HCT116 (cell line): ENCODE data around the gene A3GALT2. TPM values are rescaled to one million over a fixed set of nuclear protein-coding genes. Genes with fewer than 3 reads are reported as not detected.

Experiments
- ATAC-seq: fragments of 200-7000 bp; cut with Tn5 transposase; 2 replicates; pipeline ENCODE4 v1.9.1; 2020; ENCODE audit warnings: mild to moderate bottlenecking, moderate library complexity
- BruUV-seq: library from RNA; stranded (reverse); fragments of 400-500 nt; replicated peaks from 2 replicates; lab custom pipeline; 2021; lab: Mats Ljungman, UMichigan
- CTCF ChIA-PET: fragments of 300-600 bp; sonication (Branson Sonifier 250); formaldehyde crosslinking; loops from one replicate; lab custom pipeline; 2021; ENCODE audit warnings: antibody characterized with exemption; lab: Charles Lee
- POLR2A ChIA-PET: fragments of 300-600, 350-600 bp; sonication (Branson Sonifier 250); formaldehyde crosslinking; loops from one replicate; lab custom pipeline; 2021; ENCODE audit warnings: antibody characterized with exemption; lab: Charles Lee
- RAD21 ChIA-PET, 2 experiments: fragments of 300-600 bp; sonication (Branson Sonifier 250); formaldehyde crosslinking; loops; one replicate each; lab custom pipeline; 2023; ENCODE audit warnings: low total read pairs in 2 of 2; ENCODE audit not compliant: uncharacterized antibody in 2 of 2, unreplicated experiment in 2 of 2, low non-redundant PET in 1 of 2; lab: Charles Lee
- DNase-seq: peaks from one replicate; pipeline ENCODE4 v3.0.0-alpha.2; 2010; ENCODE audit warnings: low read depth, low spot score
- H2AFZ ChIP-seq: fragments of 200-600 bp; shearing (Covaris generic), sonication (generic); 2 replicates; pipeline ENCODE4 v1.6.1; 2017; ENCODE audit warnings: low read depth, mixed run types, mixed read lengths, antibody characterized with exemption, low read length; ENCODE audit not compliant: poor library complexity, severe bottlenecking
- H3K27ac ChIP-seq: 2 replicates; pipeline ENCODE4 v1.5.1; 2012; ENCODE audit warnings: low read depth, low read length
- H3K27me3 ChIP-seq: fragments of 200-600 bp; sonication (generic); 2 replicates; pipeline ENCODE4 v1.6.1; 2016; ENCODE audit warnings: mixed run types, low read length, mixed read lengths; ENCODE audit not compliant: insufficient read depth
- H3K36me3 ChIP-seq, 2 experiments: fragments of 200-500 bp in 1 of 2; fragments of 200-600 bp in 1 of 2; sonication (Bioruptor generic) in 1 of 2; sonication (generic) in 1 of 2; 2 replicates each; pipeline versions ENCODE4 v1.5.1 to v1.6.1; 2014 to 2016; ENCODE audit warnings: low read length in 2 of 2, inconsistent platforms in 1 of 2, mixed read lengths in 1 of 2, mixed run types in 1 of 2; ENCODE audit not compliant: insufficient read depth in 2 of 2, control insufficient read depth in 1 of 2
- H3K4me1 ChIP-seq, 2 experiments: fragments of 200-600 bp in 1 of 2; sonication (generic) in 1 of 2; 2 replicates each; pipeline versions ENCODE4 v1.5.1 to v1.6.1; 2012 to 2017; ENCODE audit warnings: low read length in 2 of 2, inconsistent platforms in 1 of 2, mild to moderate bottlenecking in 1 of 2, mixed read lengths in 1 of 2, mixed run types in 1 of 2, moderate library complexity in 1 of 2; ENCODE audit not compliant: insufficient read depth in 2 of 2, control insufficient read depth in 1 of 2
- H3K4me2 ChIP-seq: fragments of 200-600 bp; sonication (generic); 2 replicates; pipeline ENCODE4 v1.6.1; 2017; ENCODE audit warnings: mixed run types, low read length, mixed read lengths
- H3K4me3 ChIP-seq, 2 experiments: fragments of 200-600 bp in 1 of 2; sonication (generic) in 1 of 2; replicated peaks in 1 of 2; 2 replicates each; pipeline ENCODE4 v1.5.1; 2011 to 2016; ENCODE audit warnings: low read length in 2 of 2, control low read depth in 1 of 2, low read depth in 1 of 2, mild to moderate bottlenecking in 1 of 2, mixed read lengths in 1 of 2, mixed run types in 1 of 2
- H3K79me2 ChIP-seq: fragments of 200-600 bp; sonication (generic); 2 replicates; pipeline ENCODE4 v1.6.1; 2017; ENCODE audit warnings: mild to moderate bottlenecking, mixed run types, low read length, moderate library complexity, mixed read lengths; ENCODE audit not compliant: insufficient read depth
- H3K9ac ChIP-seq: fragments of 200-600 bp; sonication (generic); 2 replicates; pipeline ENCODE4 v1.6.1; 2016; ENCODE audit warnings: low read length, mixed read lengths
- H3K9me2 ChIP-seq: fragments of 200-600 bp; sonication (generic), shearing (Covaris generic); 2 replicates; pipeline ENCODE4 v1.6.1; 2017; ENCODE audit warnings: mixed run types, mild to moderate bottlenecking, moderate library complexity; ENCODE audit not compliant: insufficient read depth
- H3K9me3 ChIP-seq, 2 experiments: fragments of 200-500 bp in 1 of 2; fragments of 200-600 bp in 1 of 2; sonication (Bioruptor generic) in 1 of 2; sonication (generic) in 1 of 2; 2 replicates each; pipeline ENCODE4 v1.6.1; 2014 to 2017; ENCODE audit warnings: low read length in 2 of 2, mixed read lengths in 2 of 2, inconsistent platforms in 1 of 2, low read depth in 1 of 2, mild to moderate bottlenecking in 1 of 2, mixed run types in 1 of 2, moderate library complexity in 1 of 2; ENCODE audit not compliant: control insufficient read depth in 1 of 2, insufficient read depth in 1 of 2
- H4K20me1 ChIP-seq: fragments of 200-600 bp; sonication (generic), shearing (Covaris generic); 2 replicates; pipeline ENCODE4 v1.6.1; 2017; ENCODE audit warnings: mixed run types, mild to moderate bottlenecking, moderate library complexity; ENCODE audit not compliant: insufficient read depth
- CEBPB ChIP-seq: IDR thresholded peaks from 2 replicates; pipeline ENCODE4 v1.6.1; 2012; ENCODE audit warnings: low read depth
- EGR1 ChIP-seq: IDR thresholded peaks from 2 replicates; pipeline ENCODE4 v1.6.1; 2012; ENCODE audit warnings: low read depth
- EZH2 ChIP-seq: fragments of 200-600 bp; sonication (generic); IDR thresholded peaks from 2 replicates; pipeline ENCODE4 v1.6.1; 2017; ENCODE audit warnings: antibody characterized with exemption, mixed run types
- JUND ChIP-seq: IDR thresholded peaks from 2 replicates; pipeline ENCODE4 v1.6.1; 2012
- POLR2AphosphoS5 ChIP-seq: IDR thresholded peaks from 2 replicates; pipeline ENCODE4 v1.6.1; 2011; ENCODE audit warnings: mild to moderate bottlenecking, low read depth, low read length, moderate library complexity
- RAD21 ChIP-seq: IDR thresholded peaks from 2 replicates; pipeline ENCODE4 v1.6.1; 2012; ENCODE audit warnings: low read depth, mild to moderate bottlenecking
- SP1 ChIP-seq: IDR thresholded peaks from 2 replicates; pipeline ENCODE4 v1.6.1; 2012; ENCODE audit warnings: low read depth
- SRF ChIP-seq: IDR thresholded peaks from 2 replicates; pipeline ENCODE4 v1.6.1; 2012; ENCODE audit warnings: low read depth
- TCF7L2 ChIP-seq: IDR thresholded peaks from 2 replicates; pipeline ENCODE4 v1.7.0; 2011; ENCODE audit warnings: borderline replicate concordance, inconsistent platforms; ENCODE audit not compliant: insufficient read depth, insufficient read length; ENCODE audit errors: extremely low read depth
- intact Hi-C: fragments of 100-400 bp; cut with micrococcal nuclease; formaldehyde crosslinking; loops from 2 replicates; pipeline ENCODE4 v1.10.0; 2022
- total RNA-seq: library from RNA; stranded (reverse); gene quantifications from one replicate; pipeline ENCODE4 v1.2.1, GENCODE V29; 2021; ENCODE audit not compliant: unreplicated experiment
- TF ChIP-seq, protein P1 (sequence below), 3 experiments: fragments of 200-600 bp in 1 of 3; sonication (generic) in 1 of 3; IDR thresholded peaks in 2 of 3; conservative IDR thresholded peaks in 1 of 3; 2 replicates each; pipeline ENCODE4 v1.5.1; 2012 to 2017; ENCODE audit warnings: low read depth in 2 of 3, low read length in 2 of 3, antibody characterized with exemption in 1 of 3, borderline replicate concordance in 1 of 3, control low read depth in 1 of 3, mild to moderate bottlenecking in 1 of 3, mixed read lengths in 1 of 3, mixed run types in 1 of 3, moderate library complexity in 1 of 3; ENCODE audit not compliant: insufficient read depth in 1 of 3

Gene A3GALT2
- total RNA-seq, 1 experiment from 2014 or later = not detected

GRCh38 chr1:33305816-33306652 lies 14.9 kb downstream of the A3GALT2 start:
- ChIA-PET CTCF (interaction anchor here (0.6 to 1.2 kb wide), 2 partner anchors 11 kb away, joined by 3 to 8 read pairs; no protein-coding TSS in a partner anchor), RAD21 (no interaction called here), POLR2A (no interaction called here)
- Histone ChIP-seq H2AFZ (no peak overlapping the region), H3K9me2 (no peaks in the 10 kb centered on the region), H3K79me2 (no peaks in the 10 kb centered on the region), H3K4me1 (no peaks in the 10 kb centered on the region), H3K4me2 (no peak overlapping the region), H3K9me3 (no peaks in the 10 kb centered on the region), H3K4me3 (no peak overlapping the region), H3K9ac (no peak overlapping the region), H3K36me3 (no peaks in the 10 kb centered on the region), H3K27me3 (no peaks in the 10 kb centered on the region), H3K27ac (no peak overlapping the region), H4K20me1 (no peaks in the 10 kb centered on the region)
- no peak for DNase-seq
- TF ChIP-seq, protein P1, sequence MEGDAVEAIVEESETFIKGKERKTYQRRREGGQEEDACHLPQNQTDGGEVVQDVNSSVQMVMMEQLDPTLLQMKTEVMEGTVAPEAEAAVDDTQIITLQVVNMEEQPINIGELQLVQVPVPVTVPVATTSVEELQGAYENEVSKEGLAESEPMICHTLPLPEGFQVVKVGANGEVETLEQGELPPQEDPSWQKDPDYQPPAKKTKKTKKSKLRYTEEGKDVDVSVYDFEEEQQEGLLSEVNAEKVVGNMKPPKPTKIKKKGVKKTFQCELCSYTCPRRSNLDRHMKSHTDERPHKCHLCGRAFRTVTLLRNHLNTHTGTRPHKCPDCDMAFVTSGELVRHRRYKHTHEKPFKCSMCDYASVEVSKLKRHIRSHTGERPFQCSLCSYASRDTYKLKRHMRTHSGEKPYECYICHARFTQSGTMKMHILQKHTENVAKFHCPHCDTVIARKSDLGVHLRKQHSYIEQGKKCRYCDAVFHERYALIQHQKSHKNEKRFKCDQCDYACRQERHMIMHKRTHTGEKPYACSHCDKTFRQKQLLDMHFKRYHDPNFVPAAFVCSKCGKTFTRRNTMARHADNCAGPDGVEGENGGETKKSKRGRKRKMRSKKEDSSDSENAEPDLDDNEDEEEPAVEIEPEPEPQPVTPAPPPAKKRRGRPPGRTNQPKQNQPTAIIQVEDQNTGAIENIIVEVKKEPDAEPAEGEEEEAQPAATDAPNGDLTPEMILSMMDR (IDR thresholded peaks at IDR 0.05 in 2 of 3, conservative IDR thresholded peaks at IDR 0.05 in 1 of 3; ENCODE audit: borderline replicate concordance in 1 of 3, insufficient read depth in 1 of 3, low read depth in 2 of 3, low read length in 2 of 3) = no peak
- TF ChIP-seq SP1 = no peak
- TF ChIP-seq SRF = no peak
- no peak for TF ChIP-seq TCF7L2
- TF ChIP-seq JUND = no peak
- no peak for TF ChIP-seq EZH2
- no peak for TF ChIP-seq CEBPB
- TF ChIP-seq EGR1 = no peak
- TF ChIP-seq POLR2AphosphoS5 = no peak
- no peak for TF ChIP-seq RAD21
- intact Hi-C loops = no loop called here
- ATAC-seq = no peak
- no TSS peak for BruUV-seq
